ENCODE data around the gene TSHZ1. TPM values are rescaled to one million over a fixed set of nuclear protein-coding genes. Genes with fewer than 3 reads are reported as not detected.

Gene TSHZ1
- polyA plus RNA-seq, 1 of the 3 experiments (the other 2 are of a cell fraction) = 2.6 TPM

DNA sequence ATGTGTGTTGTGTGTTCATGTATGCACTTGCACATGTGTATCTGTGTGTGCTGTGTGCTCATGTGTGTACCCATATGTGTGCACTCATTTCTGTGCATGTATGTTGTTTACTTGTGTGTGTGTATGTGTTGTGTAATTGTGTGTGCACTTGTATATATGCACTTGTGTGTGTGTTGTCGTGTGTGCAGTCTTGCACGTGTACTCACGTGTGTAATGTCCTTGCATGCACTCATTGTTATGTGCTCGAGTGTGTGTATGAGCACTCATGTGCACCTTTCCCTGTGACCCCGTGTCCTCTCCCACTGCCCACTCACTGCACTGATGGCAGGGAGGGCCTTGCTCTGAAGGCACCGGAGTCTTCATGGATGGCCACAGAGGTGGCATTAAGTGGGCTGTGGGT, 124.9 kb downstream of the TSHZ1 start:
- H2AFZ ChIP-seq (ENCODE audit: low read depth) = no peak overlapping the region
- no peaks in the 10 kb centered on the region for H3F3A ChIP-seq (replicated peaks; ENCODE audit: insufficient read depth)
- WGBS (ENCODE audit: low lambda C conversion rate) = 70% methylated on average over 5 of the region's 6 CpGs
- no peak for TF ChIP-seq TAF1 (IDR thresholded peaks at IDR 0.05; ENCODE audit: borderline replicate concordance, low read depth, low read length)
- no peak for TF ChIP-seq FOXM1 (IDR thresholded peaks at IDR 0.05; ENCODE audit: low read depth)
- TF ChIP-seq RCOR1 (IDR thresholded peaks at IDR 0.05; ENCODE audit: low read length) = no peak
- no peak for TF ChIP-seq FOSL2 (IDR thresholded peaks at IDR 0.05; ENCODE audit: borderline replicate concordance, low read depth)
- TF ChIP-seq MEF2A (IDR thresholded peaks at IDR 0.05; ENCODE audit: borderline replicate concordance, low read depth) = no peak
- no peaks in the 10 kb centered on the region for H3K36me3 ChIP-seq (replicated peaks in 1 of 2; ENCODE audit: control insufficient read depth in 1 of 2, insufficient read depth in 2 of 2, low read length in 1 of 2)
- no peak overlapping the region for H3K9ac ChIP-seq
- ChIA-PET CTCF (no interaction called here), POLR2A (no interaction called here)
- no peaks in the 10 kb centered on the region for H3K79me2 ChIP-seq (ENCODE audit: insufficient read depth)
- no peak overlapping the region for H3K4me2 ChIP-seq
- no peaks in the 10 kb centered on the region for H3K27me3 ChIP-seq (ENCODE audit: insufficient read depth)
- H4K20me1 ChIP-seq (ENCODE audit: insufficient read depth) = no peaks in the 10 kb centered on the region
- H3K9me2 ChIP-seq = no peaks in the 10 kb centered on the region
- DNase-seq = no peak
- no peak overlapping the region for H3K27ac ChIP-seq (ENCODE audit: low read depth in 2 of 2, low read length in 1 of 2)
- peaks cover 0 to 9% of the 10 kb centered on the region in 2 experiments; a peak in 1 of 4 replicates for H3K4me1 ChIP-seq (ENCODE audit: control insufficient read depth in 1 of 2, insufficient read depth in 2 of 2, low read depth in 1 of 2, low read length in 1 of 2)
- H3K4me3 ChIP-seq (ENCODE audit: low read depth in 2 of 2, low read length in 1 of 2) = no peak overlapping the region
- no peaks in the 10 kb centered on the region for H3K9me3 ChIP-seq

DNA sequence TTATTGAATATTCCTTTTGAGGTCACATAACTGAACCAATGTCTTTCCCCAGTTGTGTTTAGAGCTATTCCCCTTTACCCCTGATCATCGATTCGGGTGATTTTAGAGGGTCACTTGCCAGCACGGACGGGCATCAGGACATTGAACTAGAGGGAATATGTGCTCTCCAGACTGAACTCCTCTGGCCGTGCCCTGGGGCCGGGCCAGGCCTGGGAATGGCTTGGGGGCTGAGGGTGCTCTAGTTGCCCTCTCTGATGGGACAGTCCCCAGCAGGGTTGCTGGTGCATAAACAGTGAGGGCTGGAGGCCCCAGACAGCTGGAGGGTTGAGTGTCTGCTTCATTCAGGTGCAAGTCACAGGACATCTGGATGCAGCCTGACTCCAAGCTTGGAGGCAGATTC, 126.2 kb downstream of the TSHZ1 start:
- POLR2A ChIA-PET = no interaction called here
- no peaks in the 10 kb centered on the region for H3K9me3 ChIP-seq
- no peaks in the 10 kb centered on the region for H3F3A ChIP-seq (replicated peaks; ENCODE audit: insufficient read depth)
- no peaks in the 10 kb centered on the region for H3K9me2 ChIP-seq
- H3K27me3 ChIP-seq (ENCODE audit: insufficient read depth) = no peaks in the 10 kb centered on the region
- DNase-seq = no peak
- no peak overlapping the region for H3K4me2 ChIP-seq
- no peak overlapping the region for H2AFZ ChIP-seq (ENCODE audit: low read depth)
- H3K4me3 ChIP-seq (ENCODE audit: low read depth in 2 of 2, low read length in 1 of 2) = no peak overlapping the region
- no peaks in the 10 kb centered on the region for H3K79me2 ChIP-seq (ENCODE audit: insufficient read depth)
- 64% methylated on average over 6 of the region's 6 CpGs for WGBS (ENCODE audit: low lambda C conversion rate)
- H3K9ac ChIP-seq = no peak overlapping the region
- peaks cover 0 to 9% of the 10 kb centered on the region in 2 experiments; a peak in 1 of 4 replicates for H3K4me1 ChIP-seq (ENCODE audit: control insufficient read depth in 1 of 2, insufficient read depth in 2 of 2, low read depth in 1 of 2, low read length in 1 of 2)
- no peak overlapping the region for H3K27ac ChIP-seq (ENCODE audit: low read depth in 2 of 2, low read length in 1 of 2)
- no peaks in the 10 kb centered on the region for H4K20me1 ChIP-seq (ENCODE audit: insufficient read depth)
- CTCF ChIA-PET = no interaction called here
- TF ChIP-seq, protein P1, sequence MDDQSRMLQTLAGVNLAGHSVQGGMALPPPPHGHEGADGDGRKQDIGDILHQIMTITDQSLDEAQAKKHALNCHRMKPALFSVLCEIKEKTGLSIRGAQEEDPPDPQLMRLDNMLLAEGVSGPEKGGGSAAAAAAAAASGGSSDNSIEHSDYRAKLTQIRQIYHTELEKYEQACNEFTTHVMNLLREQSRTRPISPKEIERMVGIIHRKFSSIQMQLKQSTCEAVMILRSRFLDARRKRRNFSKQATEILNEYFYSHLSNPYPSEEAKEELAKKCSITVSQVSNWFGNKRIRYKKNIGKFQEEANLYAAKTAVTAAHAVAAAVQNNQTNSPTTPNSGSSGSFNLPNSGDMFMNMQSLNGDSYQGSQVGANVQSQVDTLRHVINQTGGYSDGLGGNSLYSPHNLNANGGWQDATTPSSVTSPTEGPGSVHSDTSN (IDR thresholded peaks at IDR 0.05) = no peak
- TF ChIP-seq RAD21 (IDR thresholded peaks at IDR 0.05; ENCODE audit: low read length) = no peak
- TF ChIP-seq, protein P2, sequence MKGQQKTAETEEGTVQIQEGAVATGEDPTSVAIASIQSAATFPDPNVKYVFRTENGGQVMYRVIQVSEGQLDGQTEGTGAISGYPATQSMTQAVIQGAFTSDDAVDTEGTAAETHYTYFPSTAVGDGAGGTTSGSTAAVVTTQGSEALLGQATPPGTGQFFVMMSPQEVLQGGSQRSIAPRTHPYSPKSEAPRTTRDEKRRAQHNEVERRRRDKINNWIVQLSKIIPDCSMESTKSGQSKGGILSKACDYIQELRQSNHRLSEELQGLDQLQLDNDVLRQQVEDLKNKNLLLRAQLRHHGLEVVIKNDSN (IDR thresholded peaks at IDR 0.05; ENCODE audit: borderline replicate concordance, low read depth) = no peak
- no peak for TF ChIP-seq FOXJ3 (CRISPR knock-in tag; IDR thresholded peaks at IDR 0.05)
- TF ChIP-seq EZH2phosphoT487 (IDR thresholded peaks at IDR 0.05; ENCODE audit: borderline replicate concordance, low read depth) = no peak
- H3K36me3 ChIP-seq (replicated peaks in 1 of 2; ENCODE audit: control insufficient read depth in 1 of 2, insufficient read depth in 2 of 2, low read length in 1 of 2) = no peaks in the 10 kb centered on the region

DNA sequence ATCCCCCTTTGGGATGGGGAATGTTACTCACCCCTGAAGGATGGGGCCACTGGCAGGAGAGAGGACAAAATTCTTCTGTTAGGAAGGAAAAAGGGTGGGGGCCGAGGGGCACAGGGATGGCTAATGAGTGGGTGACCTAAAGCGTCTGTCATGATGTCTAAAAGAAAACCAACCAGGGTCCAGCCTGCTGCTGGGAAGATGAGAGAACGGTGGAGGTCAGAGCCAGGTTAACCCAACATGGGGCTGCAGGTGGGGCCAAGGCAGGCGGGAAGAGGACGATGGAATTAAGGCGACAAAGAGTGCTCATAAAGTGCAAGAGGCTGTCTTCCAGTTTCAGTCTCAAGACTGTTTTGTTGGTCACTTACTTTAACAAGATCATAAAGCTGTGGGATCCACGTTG, 126.8 kb downstream of the TSHZ1 start:
- Histone ChIP-seq H3K4me3 (ENCODE audit: low read depth in 2 of 2, low read length in 1 of 2) (no peak overlapping the region), H3K9ac (no peak overlapping the region), H4K20me1 (ENCODE audit: insufficient read depth) (no peaks in the 10 kb centered on the region), H2AFZ (ENCODE audit: low read depth) (no peak overlapping the region), H3K4me2 (no peak overlapping the region), H3K9me3 (no peaks in the 10 kb centered on the region), H3F3A (replicated peaks; ENCODE audit: insufficient read depth) (no peaks in the 10 kb centered on the region), H3K27ac (ENCODE audit: low read depth in 2 of 2, low read length in 1 of 2) (no peak overlapping the region), H3K4me1 (ENCODE audit: control insufficient read depth in 1 of 2, insufficient read depth in 2 of 2, low read depth in 1 of 2, low read length in 1 of 2) (peaks cover 0 to 9% of the 10 kb centered on the region in 2 experiments; a peak in 1 of 4 replicates), H3K9me2 (no peaks in the 10 kb centered on the region), H3K27me3 (ENCODE audit: insufficient read depth) (no peaks in the 10 kb centered on the region), H3K36me3 (replicated peaks in 1 of 2; ENCODE audit: control insufficient read depth in 1 of 2, insufficient read depth in 2 of 2, low read length in 1 of 2) (no peaks in the 10 kb centered on the region), H3K79me2 (ENCODE audit: insufficient read depth) (no peaks in the 10 kb centered on the region)
- DNase-seq = no peak
- ChIA-PET POLR2A (no interaction called here), CTCF (no interaction called here)
- 56% methylated on average over 7 of the region's 7 CpGs for WGBS (ENCODE audit: low lambda C conversion rate)
- TF ChIP-seq RCOR1 (IDR thresholded peaks at IDR 0.05; ENCODE audit: low read length) = no peak
- TF ChIP-seq RAD21 (IDR thresholded peaks at IDR 0.05; ENCODE audit: low read length) = no peak
- TF ChIP-seq FOSL2 (IDR thresholded peaks at IDR 0.05; ENCODE audit: borderline replicate concordance, low read depth) = no peak
- TF ChIP-seq, protein P3, sequence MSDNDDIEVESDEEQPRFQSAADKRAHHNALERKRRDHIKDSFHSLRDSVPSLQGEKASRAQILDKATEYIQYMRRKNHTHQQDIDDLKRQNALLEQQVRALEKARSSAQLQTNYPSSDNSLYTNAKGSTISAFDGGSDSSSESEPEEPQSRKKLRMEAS (IDR thresholded peaks at IDR 0.05; ENCODE audit: low read depth) = no peak
- TF ChIP-seq, protein P4, sequence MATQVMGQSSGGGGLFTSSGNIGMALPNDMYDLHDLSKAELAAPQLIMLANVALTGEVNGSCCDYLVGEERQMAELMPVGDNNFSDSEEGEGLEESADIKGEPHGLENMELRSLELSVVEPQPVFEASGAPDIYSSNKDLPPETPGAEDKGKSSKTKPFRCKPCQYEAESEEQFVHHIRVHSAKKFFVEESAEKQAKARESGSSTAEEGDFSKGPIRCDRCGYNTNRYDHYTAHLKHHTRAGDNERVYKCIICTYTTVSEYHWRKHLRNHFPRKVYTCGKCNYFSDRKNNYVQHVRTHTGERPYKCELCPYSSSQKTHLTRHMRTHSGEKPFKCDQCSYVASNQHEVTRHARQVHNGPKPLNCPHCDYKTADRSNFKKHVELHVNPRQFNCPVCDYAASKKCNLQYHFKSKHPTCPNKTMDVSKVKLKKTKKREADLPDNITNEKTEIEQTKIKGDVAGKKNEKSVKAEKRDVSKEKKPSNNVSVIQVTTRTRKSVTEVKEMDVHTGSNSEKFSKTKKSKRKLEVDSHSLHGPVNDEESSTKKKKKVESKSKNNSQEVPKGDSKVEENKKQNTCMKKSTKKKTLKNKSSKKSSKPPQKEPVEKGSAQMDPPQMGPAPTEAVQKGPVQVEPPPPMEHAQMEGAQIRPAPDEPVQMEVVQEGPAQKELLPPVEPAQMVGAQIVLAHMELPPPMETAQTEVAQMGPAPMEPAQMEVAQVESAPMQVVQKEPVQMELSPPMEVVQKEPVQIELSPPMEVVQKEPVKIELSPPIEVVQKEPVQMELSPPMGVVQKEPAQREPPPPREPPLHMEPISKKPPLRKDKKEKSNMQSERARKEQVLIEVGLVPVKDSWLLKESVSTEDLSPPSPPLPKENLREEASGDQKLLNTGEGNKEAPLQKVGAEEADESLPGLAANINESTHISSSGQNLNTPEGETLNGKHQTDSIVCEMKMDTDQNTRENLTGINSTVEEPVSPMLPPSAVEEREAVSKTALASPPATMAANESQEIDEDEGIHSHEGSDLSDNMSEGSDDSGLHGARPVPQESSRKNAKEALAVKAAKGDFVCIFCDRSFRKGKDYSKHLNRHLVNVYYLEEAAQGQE (IDR thresholded peaks at IDR 0.05; ENCODE audit: low read depth, low read length) = no peak
- TF ChIP-seq SMC3 (IDR thresholded peaks at IDR 0.05; ENCODE audit: low read depth, low read length) = no peak
- TF ChIP-seq NFIC (IDR thresholded peaks at IDR 0.05; ENCODE audit: borderline replicate concordance) = no peak
- TF ChIP-seq, protein P5, sequence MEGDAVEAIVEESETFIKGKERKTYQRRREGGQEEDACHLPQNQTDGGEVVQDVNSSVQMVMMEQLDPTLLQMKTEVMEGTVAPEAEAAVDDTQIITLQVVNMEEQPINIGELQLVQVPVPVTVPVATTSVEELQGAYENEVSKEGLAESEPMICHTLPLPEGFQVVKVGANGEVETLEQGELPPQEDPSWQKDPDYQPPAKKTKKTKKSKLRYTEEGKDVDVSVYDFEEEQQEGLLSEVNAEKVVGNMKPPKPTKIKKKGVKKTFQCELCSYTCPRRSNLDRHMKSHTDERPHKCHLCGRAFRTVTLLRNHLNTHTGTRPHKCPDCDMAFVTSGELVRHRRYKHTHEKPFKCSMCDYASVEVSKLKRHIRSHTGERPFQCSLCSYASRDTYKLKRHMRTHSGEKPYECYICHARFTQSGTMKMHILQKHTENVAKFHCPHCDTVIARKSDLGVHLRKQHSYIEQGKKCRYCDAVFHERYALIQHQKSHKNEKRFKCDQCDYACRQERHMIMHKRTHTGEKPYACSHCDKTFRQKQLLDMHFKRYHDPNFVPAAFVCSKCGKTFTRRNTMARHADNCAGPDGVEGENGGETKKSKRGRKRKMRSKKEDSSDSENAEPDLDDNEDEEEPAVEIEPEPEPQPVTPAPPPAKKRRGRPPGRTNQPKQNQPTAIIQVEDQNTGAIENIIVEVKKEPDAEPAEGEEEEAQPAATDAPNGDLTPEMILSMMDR (IDR thresholded peaks at IDR 0.05) = no peak

Data from SK-N-SH (cell line).